GM20431 (cell line): ENCODE results near the gene HORMAD2.

Source experiments
- in situ Hi-C: fragments of 300-500 bp; cut with MseI, MboI; formaldehyde crosslinking; loops from one replicate; pipeline ENCODE4 v1.15.0; 2020; ENCODE audit warnings: low sequenced_read_pairs; ENCODE audit not compliant: unreplicated experiment

Gene HORMAD2

GRCh38 chr22:30158277-30158676 lies 78.0 kb downstream of the HORMAD2 start:
- in situ Hi-C loops: no loop called here

GRCh38 chr22:30158744-30159500 lies 78.7 kb downstream of the HORMAD2 start:
- in situ Hi-C loops: no loop called here

- in situ Hi-C loops: no loop called here
These were observed 79.5 kb downstream of the HORMAD2 start for GRCh38 chr22:30159561-30160353.

GRCh38 chr22:30161051-30161469 lies 80.8 kb downstream of the HORMAD2 start:
- in situ Hi-C loops: no loop called here

- in situ Hi-C loops: no loop called here
These were observed 87.0 kb downstream of the HORMAD2 start for GRCh38 chr22:30167296-30167695.

- in situ Hi-C loops: no loop called here
These were observed 87.5 kb downstream of the HORMAD2 start for GRCh38 chr22:30167734-30168133.

GRCh38 chr22:30169002-30169401 lies 88.7 kb downstream of the HORMAD2 start:
- in situ Hi-C loops: no loop called here

- in situ Hi-C loops: no loop called here
These were observed 89.9 kb downstream of the HORMAD2 start for GRCh38 chr22:30170129-30170528.

GRCh38 chr22:30171008-30171407 lies 90.7 kb downstream of the HORMAD2 start:
- in situ Hi-C loops: no loop called here

- in situ Hi-C loops: no loop called here
These were observed 95.5 kb downstream of the HORMAD2 start for GRCh38 chr22:30175690-30176288.

- in situ Hi-C loops: no loop called here
These were observed 96.2 kb downstream of the HORMAD2 start for GRCh38 chr22:30176431-30176830.

GRCh38 chr22:30178181-30179126 lies 98.2 kb downstream of the HORMAD2 start:
- in situ Hi-C loops: no loop called here

GRCh38 chr22:30180616-30181015 lies 100.4 kb downstream of the HORMAD2 start:
- in situ Hi-C loops: no loop called here

GRCh38 chr22:30181459-30182349 lies 101.4 kb downstream of the HORMAD2 start:
- in situ Hi-C loops: no loop called here

- in situ Hi-C loops: no loop called here
These were observed 102.1 kb downstream of the HORMAD2 start for GRCh38 chr22:30182350-30182745.

- in situ Hi-C loops: no loop called here
These were observed 102.6 kb downstream of the HORMAD2 start for GRCh38 chr22:30182815-30183214.

GRCh38 chr22:30183271-30183670 lies 103.0 kb downstream of the HORMAD2 start:
- in situ Hi-C loops: no loop called here

- in situ Hi-C loops: no loop called here
These were observed 103.6 kb downstream of the HORMAD2 start for GRCh38 chr22:30183861-30184278.

GRCh38 chr22:30185129-30185528 lies 104.9 kb downstream of the HORMAD2 start:
- in situ Hi-C loops: no loop called here
